Testis (tissue), 5 donors: ENCODE measurements around the gene CCSER1. TPM values are rescaled to one million over a fixed set of nuclear protein-coding genes. Genes with fewer than 3 reads are reported as not detected.

Experiments used
- DNase-seq: peaks from one replicate; pipeline ENCODE4 v3.0.0-alpha.2; 2019
- H3K27ac ChIP-seq, 2 donors: fragments of 200-600 bp; sonication (generic); one replicate each; pipeline ENCODE4 v1.5.1; 2019
- H3K27me3 ChIP-seq: fragments of 200-600 bp; sonication (generic); one replicate; pipeline ENCODE4 v1.5.1; 2019
- H3K36me3 ChIP-seq: fragments of 200-600 bp; sonication (generic); one replicate; pipeline ENCODE4 v1.5.1; 2017; ENCODE audit warnings: low read depth; ENCODE audit errors: missing control alignments
- H3K4me1 ChIP-seq: fragments of 200-600 bp; sonication (generic); one replicate; pipeline ENCODE4 v1.5.1; 2019
- H3K4me3 ChIP-seq, 2 donors: fragments of 200-600 bp; sonication (generic); one replicate each; pipeline ENCODE4 v1.5.1; 2017 to 2019
- H3K9me3 ChIP-seq: fragments of 200-600 bp; sonication (generic); one replicate; pipeline ENCODE4 v1.5.1; 2017
- CTCF ChIP-seq, 3 experiments: fragments of 450-650 bp in 2 of 3; fragments of 200-600 bp in 1 of 3; sonication (generic) in 1 of 3; IDR thresholded peaks; one replicate each; pipeline ENCODE4 v1.5.1; 2016 to 2019; ENCODE audit warnings: antibody characterized with exemption in 3 of 3, mild to moderate bottlenecking in 2 of 3, moderate library complexity in 1 of 3
- POLR2A ChIP-seq: fragments of 450-650 bp; IDR thresholded peaks from one replicate; pipeline ENCODE4 v1.6.1; 2017; ENCODE audit warnings: antibody characterized with exemption, mild to moderate bottlenecking, moderate library complexity
- WGBS, 2 donors: methylation state at CpG; one replicate each; pipeline ENCODE4 v1.1.5; 2018; 5-methylcytosine and 5-hydroxymethylcytosine counted together
- intact Hi-C: fragments of 100-400 bp; cut with DNase I; formaldehyde crosslinking; loops from one replicate; pipeline ENCODE4 v1.15.1; 2023; ENCODE audit warnings: low total_unique reads
- long read RNA-seq, 2 donors: transcript quantifications; one replicate each; lab custom pipeline, GENCODE V29; 2026
- polyA plus RNA-seq: library from polyadenylated mRNA; stranded (reverse); fragments of 350-450 nt; fragmentation: Illumina TruSeq; extraction: RNeasy Lipid Tissue Mini Kit (QIAGEN cat#74804); gene quantifications from one replicate; pipeline ENCODE4 v1.2.3, GENCODE V29; 2014; ENCODE audit warnings: low read depth, low replicate concordance; ENCODE audit not compliant: insufficient read depth
- total RNA-seq, 2 donors: library from RNA; depleted of rRNA; stranded (reverse); fragments of >200 nt; gene quantifications; one replicate each; pipeline ENCODE4 v1.2.3, GENCODE V29; 2016

CCSER1 gene
- total RNA-seq, result 100 to 1,000 TPM in 1 of 2 donors, 10 to 100 TPM in 1; 82.8 to 105 TPM
- polyA plus RNA-seq, result 20.2 TPM
- long read RNA-seq, donor 1, result 0 reads
- long read RNA-seq, donor 2, result 0 reads

GRCh38 chr4:90127223-90127705 lies at the start of gene CCSER1:
CCSER1 (plus strand) TSS chr4:90127394.
- intact Hi-C loops, result no loop called here
- Histone ChIP-seq H3K4me1 (no peaks in the 10 kb centered on the region), H3K36me3 (no peaks in the 10 kb centered on the region), H3K27ac (peak within 1 kb of the TSS; percentile 80 to 86), H3K4me3 (peak within 1 kb of the TSS; percentile 72 to 84), H3K27me3 (no peaks in the 10 kb centered on the region), H3K9me3 (no peaks in the 10 kb centered on the region)
- TF ChIP-seq CTCF (IDR thresholded peaks at IDR 0.05), result no peak
- TF ChIP-seq POLR2A, result no peak
- DNase-seq, result peak; percentile 92
- 0 to 1% methylated on average over 18 to 34 of the region's 35 CpGs for WGBS, 2 donors

- TF ChIP-seq CTCF (IDR thresholded peaks at IDR 0.05) (no peak), POLR2A (no peak)
- Histone ChIP-seq H3K9me3 (no peaks in the 10 kb centered on the region), H3K4me3 (no peak overlapping the region), H3K36me3 (no peaks in the 10 kb centered on the region), H3K4me1 (no peaks in the 10 kb centered on the region), H3K27me3 (no peaks in the 10 kb centered on the region), H3K27ac (no peak overlapping the region)
- intact Hi-C loops, result no loop called here
- no peak for DNase-seq
These were observed 48.8 kb upstream of the CCSER1 start for GRCh38 chr4:90078440-90078839.

GRCh38 chr4:90080116-90080515 lies 47.1 kb upstream of the CCSER1 start:
- WGBS, 2 donors, result 68 to 71% methylated on average over 2 of the region's 2 CpGs
- no peaks in the 10 kb centered on the region for H3K27me3 ChIP-seq
- TF ChIP-seq POLR2A (no peak), CTCF (IDR thresholded peaks at IDR 0.05) (no peak)
- no peak overlapping the region for H3K4me3 ChIP-seq
- no peak overlapping the region for H3K27ac ChIP-seq
- no peaks in the 10 kb centered on the region for H3K4me1 ChIP-seq
- DNase-seq, result no peak
- intact Hi-C loops, result no loop called here
- no peaks in the 10 kb centered on the region for H3K36me3 ChIP-seq
- no peaks in the 10 kb centered on the region for H3K9me3 ChIP-seq

- no peak for TF ChIP-seq POLR2A
- TF ChIP-seq CTCF (IDR thresholded peaks at IDR 0.05), result no peak
- H3K4me3 ChIP-seq, result no peak overlapping the region
- intact Hi-C loops, result no loop called here
- H3K4me1 ChIP-seq, result no peaks in the 10 kb centered on the region
- no peaks in the 10 kb centered on the region for H3K27me3 ChIP-seq
- no peak overlapping the region for H3K27ac ChIP-seq
- 49 to 53% methylated on average over 8 of the region's 8 CpGs for WGBS, 2 donors
- H3K36me3 ChIP-seq, result no peaks in the 10 kb centered on the region
- DNase-seq, result peak; percentile 52
- H3K9me3 ChIP-seq, result no peaks in the 10 kb centered on the region
These were observed 45.6 kb upstream of the CCSER1 start for GRCh38 chr4:90081432-90082144.

- no peaks in the 10 kb centered on the region for H3K27me3 ChIP-seq
- H3K4me3 ChIP-seq, result no peak overlapping the region
- no peaks in the 10 kb centered on the region for H3K4me1 ChIP-seq
- H3K9me3 ChIP-seq, result no peaks in the 10 kb centered on the region
- H3K27ac ChIP-seq, result no peak overlapping the region
- no peak for DNase-seq
- intact Hi-C loops, result no loop called here
- TF ChIP-seq CTCF (IDR thresholded peaks at IDR 0.05) (no peak), POLR2A (no peak)
- no peaks in the 10 kb centered on the region for H3K36me3 ChIP-seq
These were observed 44.7 kb upstream of the CCSER1 start for GRCh38 chr4:90082449-90082848.
